GM19240 (cell line): ENCODE data around the gene TBPL1.
"Not testable (repeated sequence)": the region's sequence is repeated elsewhere in the genome, so short reads cannot be mapped to it uniquely, and the experiment has no call there.

Source experiments
- DNase-seq: peaks from one replicate; pipeline ENCODE4 v3.0.0; 2011; ENCODE audit warnings: low spot score; ENCODE audit not compliant: insufficient read length

TBPL1 gene

DNA sequence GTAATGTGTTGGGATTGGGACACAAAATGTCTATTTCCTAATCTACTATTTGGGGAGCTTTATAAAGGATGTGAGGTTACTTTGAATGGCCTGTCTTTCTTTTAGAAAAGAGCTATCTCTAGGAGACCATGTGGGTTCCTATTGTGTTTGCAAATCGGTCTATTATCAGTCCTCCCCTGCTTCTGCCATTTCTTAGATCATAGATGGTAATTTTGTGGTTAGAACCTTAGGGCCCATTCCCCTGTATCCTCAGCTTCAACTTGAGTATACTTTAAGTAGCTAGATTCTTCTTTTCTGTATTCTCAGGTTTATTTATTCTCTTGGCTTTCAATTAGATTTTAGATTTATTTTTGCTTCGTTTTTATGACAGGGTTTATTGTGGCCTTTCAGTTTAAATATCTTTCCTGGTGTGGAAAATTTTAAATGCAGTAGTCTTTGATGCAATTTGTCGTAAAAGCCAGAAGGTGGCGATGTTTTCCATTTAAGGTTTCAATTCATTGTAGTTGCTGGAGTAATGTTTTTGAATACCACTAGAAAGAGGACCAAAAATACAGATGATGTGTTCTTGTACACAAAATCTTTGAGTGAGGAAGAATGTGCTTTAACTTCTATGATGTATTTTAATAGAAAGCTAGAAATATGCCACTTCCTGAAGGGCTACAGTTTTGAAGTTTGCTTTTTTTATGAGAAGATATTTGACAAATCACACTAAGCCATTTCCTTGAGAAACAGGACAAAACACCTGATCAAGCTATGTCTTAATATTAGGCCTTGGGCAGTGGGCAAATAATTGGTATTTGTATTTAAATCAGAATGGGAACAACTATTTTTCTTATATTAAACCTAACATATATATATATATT, 20.3 kb downstream of the TBPL1 start:
- DNase-seq, result no peak

DNA sequence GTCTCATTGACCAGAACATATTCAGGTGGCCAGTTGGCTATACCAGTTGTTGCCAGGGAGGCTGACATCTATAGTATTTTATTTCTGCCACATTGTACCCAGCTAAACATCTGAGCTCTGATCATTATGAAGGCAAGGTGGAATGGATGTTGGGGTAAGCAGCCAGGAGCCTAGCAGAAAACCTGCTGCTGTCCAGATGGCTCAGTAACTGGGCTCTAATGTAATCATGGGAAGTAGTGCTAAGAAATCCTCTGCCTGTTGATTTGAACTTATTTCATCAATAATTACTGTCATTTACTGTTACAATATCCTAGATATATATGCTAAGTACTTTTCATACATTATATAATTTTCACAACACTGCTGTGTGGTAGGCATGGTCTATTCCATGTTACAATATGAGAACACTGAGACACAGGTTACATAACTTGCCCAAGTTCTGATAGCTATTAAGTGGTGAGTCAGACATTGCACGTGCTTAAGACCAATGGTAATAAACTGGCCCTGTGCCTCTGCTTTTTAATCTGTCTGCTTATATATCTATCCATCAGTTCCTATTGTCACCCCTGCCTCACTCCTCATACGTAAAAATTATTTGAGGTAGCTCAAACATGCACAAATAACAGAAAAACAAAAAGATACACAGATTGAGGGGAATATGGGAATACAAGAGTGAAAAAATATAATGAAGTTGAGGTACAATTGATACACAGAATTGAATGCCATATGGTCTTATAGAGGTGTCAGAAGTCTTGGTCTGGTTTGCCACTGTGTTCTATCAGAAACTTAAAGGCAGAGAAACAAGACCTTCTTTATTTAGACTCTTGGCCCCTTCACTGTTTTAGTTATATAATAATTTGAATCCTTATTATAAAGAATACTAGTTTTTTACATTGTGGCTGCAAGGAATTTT, 25.2 kb downstream of the TBPL1 start:
- no peak for DNase-seq

DNA sequence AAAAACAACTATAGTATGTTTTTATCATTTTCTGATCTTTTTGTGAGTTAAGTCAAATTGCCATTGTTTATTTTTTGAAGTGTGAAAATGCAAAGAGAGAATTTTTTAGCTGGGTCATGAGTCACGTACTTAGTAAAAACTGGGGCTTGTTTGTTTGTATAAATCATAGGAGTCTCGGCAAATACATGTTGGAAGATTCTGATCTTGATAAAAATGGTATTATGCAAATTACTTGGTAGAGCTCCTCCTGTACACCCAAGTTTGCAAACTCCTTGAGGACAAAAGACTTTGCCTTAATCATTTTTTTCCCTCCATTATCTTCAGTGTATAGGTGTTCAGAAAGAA, 25.8 kb downstream of the TBPL1 start:
- no peak for DNase-seq

DNA sequence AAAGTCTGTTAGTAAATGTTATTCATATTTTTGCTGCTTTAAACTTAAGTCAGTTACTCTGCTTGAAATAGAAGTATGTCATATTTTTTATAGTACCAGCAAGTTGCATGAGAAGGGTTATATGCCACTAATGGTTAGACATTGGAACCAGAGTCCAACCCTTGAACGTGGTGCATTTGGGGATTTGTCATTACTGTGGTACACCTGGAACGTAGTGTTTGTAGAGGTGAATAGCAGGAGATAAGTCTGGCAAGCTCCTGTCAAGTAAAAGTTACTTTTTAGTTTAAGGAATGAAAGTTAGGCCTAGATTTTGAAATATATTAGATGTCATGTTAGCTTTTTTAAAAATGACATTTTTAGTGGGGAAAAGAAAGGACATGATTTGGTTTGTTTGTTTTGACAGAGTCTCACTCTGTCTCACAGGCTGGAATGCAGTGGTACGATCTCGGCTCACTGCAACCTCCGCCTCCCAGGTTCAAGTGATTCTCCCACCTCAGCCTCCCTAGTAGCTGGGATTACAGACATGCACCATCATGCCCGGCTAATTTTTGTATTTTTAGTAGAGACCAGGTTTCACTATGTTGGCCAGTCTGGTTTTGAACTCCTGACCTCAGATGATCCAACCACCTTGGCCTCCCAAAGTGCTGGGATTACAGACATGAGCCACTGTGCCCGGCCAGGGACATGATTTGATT, 26.4 kb downstream of the TBPL1 start:
- DNase-seq, result not testable (repeated sequence)

DNA sequence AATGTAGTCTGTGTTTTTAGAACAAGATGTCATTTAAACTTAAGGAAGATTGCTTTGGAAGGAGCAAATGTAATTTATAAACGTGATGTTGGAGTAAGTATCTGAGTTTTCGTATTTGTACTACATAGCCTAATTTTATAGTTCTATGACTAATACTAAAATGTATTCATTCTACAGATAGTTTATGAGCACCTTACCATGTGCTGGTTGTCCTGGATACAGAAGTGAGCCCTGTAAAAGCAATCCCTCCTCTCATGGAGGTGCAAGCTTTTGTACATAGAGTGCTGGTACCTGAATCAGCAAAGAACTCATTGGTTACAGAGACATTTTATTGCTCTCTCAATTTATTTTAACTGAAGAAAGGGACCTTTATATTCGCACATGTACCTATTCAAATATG, 27.1 kb downstream of the TBPL1 start:
- no peak for DNase-seq

DNA sequence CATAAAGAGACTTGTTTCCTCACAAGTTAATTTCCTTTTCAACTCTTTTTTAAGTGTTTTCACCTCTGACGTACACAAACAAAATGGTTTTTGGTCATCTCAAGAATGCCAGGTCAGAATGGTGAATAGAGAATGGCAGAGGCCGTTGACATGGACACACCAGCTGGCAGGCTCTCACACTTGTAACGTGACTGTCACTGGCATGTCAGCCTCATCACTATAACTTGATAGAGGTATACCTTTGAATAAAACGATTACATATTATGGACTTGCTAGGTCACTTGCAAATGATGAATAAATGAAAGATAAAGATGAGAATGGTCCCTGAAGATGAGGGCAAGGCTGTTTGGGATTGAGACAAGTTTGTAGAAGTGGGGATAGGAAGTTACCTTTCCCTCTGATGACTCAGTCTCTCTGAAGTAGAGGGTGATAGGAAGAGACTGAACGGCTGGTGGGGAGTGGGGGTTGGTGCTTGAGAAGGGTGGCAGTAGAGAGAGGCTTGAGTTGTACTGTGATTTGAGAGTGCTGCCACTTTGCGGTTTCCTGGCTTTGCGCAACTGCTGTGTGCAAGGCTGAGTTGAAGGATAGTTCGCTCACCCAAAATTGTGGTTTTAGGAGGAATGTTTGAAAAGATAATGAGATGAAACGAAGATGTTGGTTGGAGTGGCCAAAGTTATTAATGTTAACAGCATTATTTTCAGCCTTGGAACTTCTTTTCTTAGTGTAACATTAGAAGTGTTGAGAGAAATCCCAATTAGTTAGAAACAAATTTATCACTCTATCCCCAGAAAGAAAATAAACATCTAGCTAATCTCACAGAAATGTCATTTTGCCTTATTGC, 30.3 kb downstream of the TBPL1 start:
- DNase-seq, result no peak

DNA sequence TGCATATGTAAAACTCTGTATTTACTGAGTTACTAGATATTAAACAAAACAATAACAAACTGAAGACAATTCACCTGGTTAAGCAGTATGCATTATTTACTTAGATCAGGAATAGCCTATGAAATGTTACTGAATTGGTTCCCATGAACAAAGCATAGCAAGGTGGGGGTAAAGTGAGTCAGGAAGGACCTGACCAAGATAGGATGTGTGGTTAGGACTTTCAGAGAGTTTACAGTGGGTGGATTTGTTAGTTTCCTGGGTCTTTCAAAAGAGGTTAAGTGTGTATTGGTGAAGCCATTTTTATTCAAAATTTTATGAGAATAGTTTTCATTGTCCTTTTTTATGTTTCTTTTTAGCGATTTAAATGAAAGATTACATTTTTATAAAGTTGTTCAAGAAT, 32.9 kb downstream of the TBPL1 start:
- no peak for DNase-seq

DNA sequence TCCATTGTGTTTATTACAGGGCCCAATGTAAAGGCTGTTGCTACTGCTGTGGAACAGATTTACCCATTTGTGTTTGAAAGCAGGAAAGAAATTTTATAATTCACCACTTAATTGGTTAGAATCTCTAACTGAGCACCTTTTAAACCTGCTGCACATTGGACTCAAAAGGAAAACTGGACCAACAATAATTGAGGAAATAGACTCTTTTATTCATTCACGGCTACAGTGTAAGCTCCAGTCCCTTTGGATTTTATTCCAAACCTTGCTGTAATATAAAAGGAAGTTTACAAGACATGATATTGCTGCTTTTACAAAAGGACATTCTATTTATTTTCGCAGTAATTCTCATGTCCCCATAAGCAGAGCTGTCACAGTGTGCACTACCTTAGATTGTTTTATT, 33.9 kb downstream of the TBPL1 start:
- DNase-seq, result no peak

DNA sequence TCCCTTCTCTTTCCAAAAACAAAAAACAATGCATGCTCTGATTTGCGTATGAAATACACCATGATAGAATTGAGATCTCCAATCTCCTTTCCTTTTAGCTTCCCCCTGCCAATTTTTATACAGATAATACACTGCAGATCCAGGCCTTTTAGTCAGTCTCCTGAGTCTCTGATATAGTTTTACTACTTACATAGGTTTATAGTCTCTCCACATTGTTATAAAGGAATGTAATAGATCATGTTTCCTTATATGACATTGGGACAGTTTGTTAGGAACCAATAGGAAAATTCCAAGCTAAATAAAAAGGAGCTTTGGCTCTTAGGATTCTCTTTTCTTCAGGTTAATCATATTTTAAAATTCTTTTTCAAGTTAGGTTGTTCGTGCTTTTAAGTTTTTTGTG, 36.5 kb downstream of the TBPL1 start:
- no peak for DNase-seq

DNA sequence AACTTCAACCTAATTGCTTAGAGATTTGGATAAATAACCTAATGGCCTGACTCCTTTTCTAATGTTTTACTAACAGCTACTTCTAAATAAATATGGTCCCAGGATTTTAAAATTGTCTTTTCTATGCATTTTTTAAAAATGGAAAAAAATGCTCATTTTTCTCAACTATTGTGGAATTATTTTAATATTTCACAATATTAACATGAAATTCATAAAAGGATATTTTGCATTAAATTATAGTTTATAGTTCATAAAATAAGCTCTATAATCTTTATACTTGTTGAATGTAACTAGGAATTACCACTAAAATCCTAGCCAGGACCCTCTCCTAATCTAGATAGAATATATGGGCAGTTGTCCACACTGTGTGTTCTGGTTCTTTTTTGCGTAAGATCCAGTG, 37.3 kb downstream of the TBPL1 start:
- no peak for DNase-seq

DNA sequence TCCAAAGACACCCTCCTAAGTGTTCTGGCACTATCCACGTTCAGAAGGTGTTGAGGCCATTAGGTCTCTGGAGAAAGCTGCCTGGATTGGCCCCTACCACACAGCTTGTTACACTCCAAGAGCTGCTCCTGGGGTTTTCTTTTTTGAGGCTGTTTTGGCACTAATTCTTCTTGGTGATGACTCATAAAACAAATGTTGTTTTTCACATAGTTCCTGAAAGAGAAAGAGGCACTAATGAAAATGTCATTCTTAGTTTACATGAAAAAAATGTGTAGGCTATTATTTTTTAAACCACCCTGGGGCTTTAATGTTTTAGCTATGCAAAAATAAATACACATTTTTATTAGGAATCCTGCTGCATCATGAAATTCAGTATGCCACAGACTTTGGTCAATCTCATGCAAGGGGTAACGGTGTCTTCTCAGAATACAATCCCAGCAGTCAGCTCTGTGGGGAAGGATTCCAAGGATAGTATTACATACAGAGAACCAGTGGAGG, 38.1 kb downstream of the TBPL1 start:
- DNase-seq, result no peak

DNA sequence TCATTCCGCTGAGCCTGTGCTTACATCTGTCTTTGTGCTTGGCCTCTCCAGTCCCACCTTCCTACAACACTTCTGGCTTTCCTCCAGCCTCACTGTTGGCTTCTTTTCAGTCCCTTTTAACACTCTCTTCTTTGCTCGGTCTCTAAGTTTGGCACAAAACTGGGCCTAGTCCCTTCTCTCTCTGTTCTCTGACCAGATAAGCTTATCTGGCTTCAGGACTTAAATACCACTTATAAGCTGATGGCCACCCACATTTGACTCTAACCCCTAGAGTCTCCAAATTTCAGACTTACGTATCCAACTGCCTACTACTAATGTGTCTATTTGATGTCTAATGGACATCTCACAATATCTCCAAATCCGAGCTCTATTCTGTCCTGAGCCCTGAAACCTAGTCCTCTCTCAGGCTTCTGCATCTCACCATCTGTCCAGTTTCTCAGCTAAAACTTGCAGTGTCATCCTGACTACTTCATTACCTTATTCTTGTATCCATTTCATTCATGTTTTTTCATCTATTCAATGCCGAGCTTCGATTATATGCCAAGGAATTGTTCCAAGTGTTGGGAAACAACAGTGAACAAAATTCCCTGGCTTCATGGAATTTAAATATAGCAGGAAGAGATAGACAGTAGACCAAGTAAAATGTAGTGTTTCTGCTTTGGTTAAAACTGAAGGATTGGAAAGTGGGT, 40.1 kb downstream of the TBPL1 start:
- no peak for DNase-seq

DNA sequence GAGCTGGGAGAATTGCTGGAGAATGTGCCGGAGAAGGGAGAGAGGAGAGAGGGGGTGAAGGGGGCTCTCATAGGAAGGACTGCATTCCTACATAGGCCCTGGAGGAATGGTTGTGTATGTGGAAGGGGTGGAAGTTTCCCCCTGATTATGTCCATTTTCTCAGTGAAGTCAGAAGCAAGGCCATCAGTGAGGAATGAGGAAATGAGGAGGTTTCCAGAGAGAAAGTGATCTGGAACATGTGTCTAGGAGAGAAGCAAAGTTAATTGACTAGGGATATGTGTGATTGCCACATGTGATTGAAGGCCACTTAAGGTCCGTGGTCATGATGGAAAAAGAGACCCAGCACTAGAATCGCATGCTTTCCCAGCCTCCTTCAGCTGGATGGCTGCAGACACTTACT, 42.3 kb downstream of the TBPL1 start:
- no peak for DNase-seq

DNA sequence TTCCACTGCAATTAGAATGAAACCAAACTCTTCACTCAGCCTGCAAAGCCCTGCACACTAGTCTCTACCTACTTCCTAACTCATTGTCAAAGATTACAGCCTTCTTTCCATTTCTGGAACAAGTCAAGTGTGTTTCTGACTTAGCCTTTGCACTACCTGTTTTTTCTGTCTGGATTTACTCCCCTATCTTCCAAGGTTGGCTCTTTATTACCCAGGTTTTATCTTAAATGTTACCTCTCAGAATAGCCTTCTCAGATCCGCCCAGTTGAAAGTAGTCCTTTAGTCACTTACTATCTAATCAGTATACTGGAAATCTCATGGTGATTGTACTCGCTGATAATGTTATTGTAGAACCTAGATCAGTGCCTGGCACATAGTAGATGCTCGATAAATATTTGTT, 42.7 kb downstream of the TBPL1 start:
- no peak for DNase-seq

DNA sequence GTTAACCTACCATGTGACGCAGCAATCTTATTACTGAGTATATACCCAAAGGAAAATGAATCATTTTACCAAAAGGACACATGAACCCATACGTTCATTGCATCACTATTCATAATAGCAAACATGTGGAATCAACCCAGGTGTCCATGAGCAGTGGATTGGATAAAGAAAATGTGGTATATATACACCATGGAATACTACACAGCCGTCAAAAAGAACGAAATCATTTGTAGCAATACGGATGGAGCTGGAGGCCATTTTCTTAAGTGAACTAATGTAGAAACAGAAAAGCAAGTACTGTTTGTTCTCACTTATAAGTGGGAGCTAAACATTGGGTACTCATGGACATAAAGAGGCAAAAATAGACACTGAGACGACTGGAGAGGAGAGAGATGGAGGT, 44.2 kb downstream of the TBPL1 start:
- no peak for DNase-seq

DNA sequence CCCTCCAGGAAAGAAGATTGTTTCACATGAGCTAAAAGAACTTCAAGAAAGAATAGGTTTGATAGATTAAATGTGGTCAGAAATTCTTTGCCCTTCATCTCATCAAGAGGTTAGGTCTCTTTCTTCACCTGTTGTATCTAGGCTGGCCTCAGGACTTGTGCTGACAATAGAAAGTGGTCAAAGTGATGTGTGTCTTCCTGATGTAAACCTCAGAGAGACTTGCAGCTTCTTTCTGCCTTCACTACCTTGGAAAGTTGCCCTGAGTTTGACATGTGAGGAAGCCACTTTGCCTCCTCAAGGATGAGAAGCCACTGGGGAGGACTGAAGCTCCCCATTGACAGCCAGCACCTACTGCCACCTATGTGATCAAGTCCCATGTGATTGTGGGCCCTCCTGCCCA, 46.3 kb downstream of the TBPL1 start:
- DNase-seq, result no peak

DNA sequence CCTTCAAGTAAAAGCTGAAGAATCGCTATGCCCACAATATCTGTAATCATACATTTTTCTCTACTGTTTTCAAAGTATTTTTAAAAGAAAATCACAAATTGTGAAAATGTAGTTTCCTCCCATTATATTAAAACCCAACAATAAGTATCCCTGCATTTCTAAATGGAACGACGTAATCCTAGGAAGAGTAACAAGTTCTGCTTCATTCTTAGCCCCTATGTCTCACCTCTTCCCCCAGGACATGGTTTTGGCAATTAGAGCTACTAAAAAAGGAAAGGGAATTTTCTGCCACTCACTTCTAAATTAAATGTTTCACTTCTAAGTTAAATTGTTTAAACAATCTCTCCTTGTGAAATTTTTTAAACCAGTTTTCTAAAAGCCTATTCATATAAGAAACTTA, 47.4 kb downstream of the TBPL1 start:
- no peak for DNase-seq

DNA sequence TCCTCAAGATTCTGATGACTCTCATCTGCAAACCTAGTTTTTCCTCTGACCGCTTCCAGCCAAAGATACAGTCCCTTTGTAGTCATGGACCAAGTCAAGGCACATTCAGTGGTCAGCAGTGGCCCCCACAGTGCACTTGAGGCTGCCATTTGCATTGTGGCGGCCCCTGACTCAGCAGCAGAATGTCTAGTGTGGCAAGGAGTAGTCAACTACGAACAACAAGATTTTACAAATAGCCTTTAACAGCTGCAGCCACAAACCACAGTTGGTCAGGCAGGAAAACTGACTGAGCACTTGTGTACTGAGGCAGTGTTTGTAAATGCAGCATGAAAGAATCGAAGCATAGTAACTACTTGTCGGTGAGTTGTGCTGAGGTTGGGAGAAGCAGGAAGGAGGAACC, 49.8 kb downstream of the TBPL1 start:
- no peak for DNase-seq

DNA sequence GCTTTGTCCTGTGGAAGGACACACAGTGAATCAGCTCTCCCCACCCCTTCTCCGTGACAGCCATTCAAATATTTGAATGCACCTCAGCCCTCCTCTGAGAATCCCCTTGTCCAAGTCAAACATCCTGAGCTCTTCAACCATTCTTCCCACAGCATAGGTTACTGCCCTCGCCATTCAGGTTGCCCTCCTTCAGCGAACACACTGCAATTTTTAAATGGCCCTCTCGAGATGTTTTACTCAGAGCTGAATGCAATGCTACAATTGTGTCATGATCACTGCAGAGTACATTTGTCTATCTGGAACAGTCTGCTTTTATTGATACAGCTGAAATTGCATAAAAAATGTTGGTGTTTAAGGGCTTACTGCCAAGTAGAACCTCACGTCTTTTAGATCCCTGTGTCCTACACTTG, 50.5 kb downstream of the TBPL1 start:
- DNase-seq, result no peak

DNA sequence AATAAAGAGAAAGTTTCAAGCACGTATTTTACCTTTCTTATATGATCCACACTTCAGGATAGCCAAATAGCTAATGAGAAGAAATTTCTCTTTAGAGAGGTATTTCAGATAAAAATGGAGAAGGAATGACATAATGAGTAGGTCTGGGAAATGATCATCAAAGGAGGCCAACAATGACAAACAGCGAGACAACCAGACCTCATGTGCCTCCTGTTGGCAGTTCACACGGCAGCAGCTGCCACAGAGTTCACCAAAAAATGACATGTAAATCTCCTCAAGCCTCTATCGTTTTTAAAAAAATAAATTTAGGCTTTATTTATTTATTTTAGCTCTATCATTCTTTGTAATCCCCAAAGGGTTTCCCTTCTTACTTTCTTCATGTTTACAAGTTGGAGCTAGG, 51.7 kb downstream of the TBPL1 start:
- DNase-seq, result no peak
